HCT116 (cell line): ENCODE results near the gene FOXJ1. TPM values are rescaled to one million over a fixed set of nuclear protein-coding genes. Genes with fewer than 3 reads are reported as not detected.

Experiments used
- ATAC-seq: fragments of 200-7000 bp; cut with Tn5 transposase; 2 replicates; pipeline ENCODE4 v1.9.1; 2020; ENCODE audit warnings: mild to moderate bottlenecking, moderate library complexity
- BruUV-seq: library from RNA; stranded (reverse); fragments of 400-500 nt; replicated peaks from 2 replicates; lab custom pipeline; 2021; lab: Mats Ljungman, UMichigan
- CTCF ChIA-PET: fragments of 300-600 bp; sonication (Branson Sonifier 250); formaldehyde crosslinking; loops from one replicate; lab custom pipeline; 2021; ENCODE audit warnings: antibody characterized with exemption; lab: Charles Lee
- POLR2A ChIA-PET: fragments of 300-600, 350-600 bp; sonication (Branson Sonifier 250); formaldehyde crosslinking; loops from one replicate; lab custom pipeline; 2021; ENCODE audit warnings: antibody characterized with exemption; lab: Charles Lee
- RAD21 ChIA-PET, 2 experiments: fragments of 300-600 bp; sonication (Branson Sonifier 250); formaldehyde crosslinking; loops; one replicate each; lab custom pipeline; 2023; ENCODE audit warnings: low total read pairs in 2 of 2; ENCODE audit not compliant: uncharacterized antibody in 2 of 2, unreplicated experiment in 2 of 2, low non-redundant PET in 1 of 2; lab: Charles Lee
- DNase-seq: peaks from one replicate; pipeline ENCODE4 v3.0.0-alpha.2; 2010; ENCODE audit warnings: low read depth, low spot score
- H2AFZ ChIP-seq: fragments of 200-600 bp; shearing (Covaris generic), sonication (generic); 2 replicates; pipeline ENCODE4 v1.6.1; 2017; ENCODE audit warnings: low read depth, mixed run types, mixed read lengths, antibody characterized with exemption, low read length; ENCODE audit not compliant: poor library complexity, severe bottlenecking
- H3K27ac ChIP-seq: 2 replicates; pipeline ENCODE4 v1.5.1; 2012; ENCODE audit warnings: low read depth, low read length
- H3K27me3 ChIP-seq: fragments of 200-600 bp; sonication (generic); 2 replicates; pipeline ENCODE4 v1.6.1; 2016; ENCODE audit warnings: mixed run types, low read length, mixed read lengths; ENCODE audit not compliant: insufficient read depth
- H3K36me3 ChIP-seq, 2 experiments: fragments of 200-500 bp in 1 of 2; fragments of 200-600 bp in 1 of 2; sonication (Bioruptor generic) in 1 of 2; sonication (generic) in 1 of 2; 2 replicates each; pipeline versions ENCODE4 v1.5.1 to v1.6.1; 2014 to 2016; ENCODE audit warnings: low read length in 2 of 2, inconsistent platforms in 1 of 2, mixed read lengths in 1 of 2, mixed run types in 1 of 2; ENCODE audit not compliant: insufficient read depth in 2 of 2, control insufficient read depth in 1 of 2
- H3K4me1 ChIP-seq, 2 experiments: fragments of 200-600 bp in 1 of 2; sonication (generic) in 1 of 2; 2 replicates each; pipeline versions ENCODE4 v1.5.1 to v1.6.1; 2012 to 2017; ENCODE audit warnings: low read length in 2 of 2, inconsistent platforms in 1 of 2, mild to moderate bottlenecking in 1 of 2, mixed read lengths in 1 of 2, mixed run types in 1 of 2, moderate library complexity in 1 of 2; ENCODE audit not compliant: insufficient read depth in 2 of 2, control insufficient read depth in 1 of 2
- H3K4me2 ChIP-seq: fragments of 200-600 bp; sonication (generic); 2 replicates; pipeline ENCODE4 v1.6.1; 2017; ENCODE audit warnings: mixed run types, low read length, mixed read lengths
- H3K4me3 ChIP-seq, 2 experiments: fragments of 200-600 bp in 1 of 2; sonication (generic) in 1 of 2; replicated peaks in 1 of 2; 2 replicates each; pipeline ENCODE4 v1.5.1; 2011 to 2016; ENCODE audit warnings: low read length in 2 of 2, control low read depth in 1 of 2, low read depth in 1 of 2, mild to moderate bottlenecking in 1 of 2, mixed read lengths in 1 of 2, mixed run types in 1 of 2
- H3K79me2 ChIP-seq: fragments of 200-600 bp; sonication (generic); 2 replicates; pipeline ENCODE4 v1.6.1; 2017; ENCODE audit warnings: mild to moderate bottlenecking, mixed run types, low read length, moderate library complexity, mixed read lengths; ENCODE audit not compliant: insufficient read depth
- H3K9ac ChIP-seq: fragments of 200-600 bp; sonication (generic); 2 replicates; pipeline ENCODE4 v1.6.1; 2016; ENCODE audit warnings: low read length, mixed read lengths
- H3K9me2 ChIP-seq: fragments of 200-600 bp; sonication (generic), shearing (Covaris generic); 2 replicates; pipeline ENCODE4 v1.6.1; 2017; ENCODE audit warnings: mixed run types, mild to moderate bottlenecking, moderate library complexity; ENCODE audit not compliant: insufficient read depth
- H3K9me3 ChIP-seq, 2 experiments: fragments of 200-500 bp in 1 of 2; fragments of 200-600 bp in 1 of 2; sonication (Bioruptor generic) in 1 of 2; sonication (generic) in 1 of 2; 2 replicates each; pipeline ENCODE4 v1.6.1; 2014 to 2017; ENCODE audit warnings: low read length in 2 of 2, mixed read lengths in 2 of 2, inconsistent platforms in 1 of 2, low read depth in 1 of 2, mild to moderate bottlenecking in 1 of 2, mixed run types in 1 of 2, moderate library complexity in 1 of 2; ENCODE audit not compliant: control insufficient read depth in 1 of 2, insufficient read depth in 1 of 2
- H4K20me1 ChIP-seq: fragments of 200-600 bp; sonication (generic), shearing (Covaris generic); 2 replicates; pipeline ENCODE4 v1.6.1; 2017; ENCODE audit warnings: mixed run types, mild to moderate bottlenecking, moderate library complexity; ENCODE audit not compliant: insufficient read depth
- EGR1 ChIP-seq: IDR thresholded peaks from 2 replicates; pipeline ENCODE4 v1.6.1; 2012; ENCODE audit warnings: low read depth
- ELF1 ChIP-seq: IDR thresholded peaks from 2 replicates; pipeline ENCODE4 v1.6.1; 2012; ENCODE audit warnings: low read depth, borderline replicate concordance
- EZH2phosphoT487 ChIP-seq: fragments of 200-600 bp; IDR thresholded peaks from 2 replicates; pipeline ENCODE4 v1.6.1; 2018; ENCODE audit warnings: antibody characterized with exemption, borderline replicate concordance
- JUND ChIP-seq: IDR thresholded peaks from 2 replicates; pipeline ENCODE4 v1.6.1; 2012
- POLR2A ChIP-seq: IDR thresholded peaks from 2 replicates; pipeline ENCODE4 v1.7.0; 2011; ENCODE audit warnings: borderline replicate concordance; ENCODE audit not compliant: insufficient read depth, insufficient read length; ENCODE audit errors: extremely low read depth
- POLR2AphosphoS5 ChIP-seq: IDR thresholded peaks from 2 replicates; pipeline ENCODE4 v1.6.1; 2011; ENCODE audit warnings: mild to moderate bottlenecking, low read depth, low read length, moderate library complexity
- RAD21 ChIP-seq: IDR thresholded peaks from 2 replicates; pipeline ENCODE4 v1.6.1; 2012; ENCODE audit warnings: low read depth, mild to moderate bottlenecking
- SP1 ChIP-seq: IDR thresholded peaks from 2 replicates; pipeline ENCODE4 v1.6.1; 2012; ENCODE audit warnings: low read depth
- TCF7L2 ChIP-seq: IDR thresholded peaks from 2 replicates; pipeline ENCODE4 v1.7.0; 2011; ENCODE audit warnings: borderline replicate concordance, inconsistent platforms; ENCODE audit not compliant: insufficient read depth, insufficient read length; ENCODE audit errors: extremely low read depth
- YY1 ChIP-seq: IDR thresholded peaks from 2 replicates; pipeline ENCODE4 v1.6.1; 2011; ENCODE audit warnings: low read length, low read depth, moderate library complexity, mild to moderate bottlenecking; ENCODE audit not compliant: insufficient replicate concordance; ENCODE audit errors: extremely low read depth
- ZFX ChIP-seq: fragments of 450-650 bp; IDR thresholded peaks from 2 replicates; pipeline ENCODE4 v1.6.1; 2017
- ZNF274 ChIP-seq: fragments of 200-500 bp; sonication (Bioruptor generic); IDR thresholded peaks from 2 replicates; pipeline ENCODE4 v1.6.1; 2014; ENCODE audit warnings: mild to moderate bottlenecking, low read depth, low read length, inconsistent platforms
- intact Hi-C: fragments of 100-400 bp; cut with micrococcal nuclease; formaldehyde crosslinking; loops from 2 replicates; pipeline ENCODE4 v1.10.0; 2022
- total RNA-seq: library from RNA; stranded (reverse); gene quantifications from one replicate; pipeline ENCODE4 v1.2.1, GENCODE V29; 2021; ENCODE audit not compliant: unreplicated experiment
- TF ChIP-seq, protein P1 (sequence below): IDR thresholded peaks from 2 replicates; pipeline ENCODE4 v1.6.1; 2012
- TF ChIP-seq, protein P2 (sequence below), 3 experiments: fragments of 200-600 bp in 1 of 3; sonication (generic) in 1 of 3; IDR thresholded peaks in 2 of 3; conservative IDR thresholded peaks in 1 of 3; 2 replicates each; pipeline ENCODE4 v1.5.1; 2012 to 2017; ENCODE audit warnings: low read depth in 2 of 3, low read length in 2 of 3, antibody characterized with exemption in 1 of 3, borderline replicate concordance in 1 of 3, control low read depth in 1 of 3, mild to moderate bottlenecking in 1 of 3, mixed read lengths in 1 of 3, mixed run types in 1 of 3, moderate library complexity in 1 of 3; ENCODE audit not compliant: insufficient read depth in 1 of 3
- TF ChIP-seq, protein P3 (sequence below): IDR thresholded peaks from 2 replicates; pipeline ENCODE4 v1.6.1; 2011; ENCODE audit warnings: mild to moderate bottlenecking, low read length, moderate library complexity; ENCODE audit not compliant: insufficient replicate concordance; ENCODE audit errors: extremely low read depth
- TF ChIP-seq, protein P4 (sequence below): IDR thresholded peaks from 2 replicates; pipeline ENCODE4 v1.6.1; 2012; ENCODE audit warnings: low read depth
- TF ChIP-seq, protein P5 (sequence below): IDR thresholded peaks from 2 replicates; pipeline ENCODE4 v1.6.1; 2012

Gene FOXJ1
- total RNA-seq, 1 experiment from 2014 or later, result 0.61 TPM

DNA sequence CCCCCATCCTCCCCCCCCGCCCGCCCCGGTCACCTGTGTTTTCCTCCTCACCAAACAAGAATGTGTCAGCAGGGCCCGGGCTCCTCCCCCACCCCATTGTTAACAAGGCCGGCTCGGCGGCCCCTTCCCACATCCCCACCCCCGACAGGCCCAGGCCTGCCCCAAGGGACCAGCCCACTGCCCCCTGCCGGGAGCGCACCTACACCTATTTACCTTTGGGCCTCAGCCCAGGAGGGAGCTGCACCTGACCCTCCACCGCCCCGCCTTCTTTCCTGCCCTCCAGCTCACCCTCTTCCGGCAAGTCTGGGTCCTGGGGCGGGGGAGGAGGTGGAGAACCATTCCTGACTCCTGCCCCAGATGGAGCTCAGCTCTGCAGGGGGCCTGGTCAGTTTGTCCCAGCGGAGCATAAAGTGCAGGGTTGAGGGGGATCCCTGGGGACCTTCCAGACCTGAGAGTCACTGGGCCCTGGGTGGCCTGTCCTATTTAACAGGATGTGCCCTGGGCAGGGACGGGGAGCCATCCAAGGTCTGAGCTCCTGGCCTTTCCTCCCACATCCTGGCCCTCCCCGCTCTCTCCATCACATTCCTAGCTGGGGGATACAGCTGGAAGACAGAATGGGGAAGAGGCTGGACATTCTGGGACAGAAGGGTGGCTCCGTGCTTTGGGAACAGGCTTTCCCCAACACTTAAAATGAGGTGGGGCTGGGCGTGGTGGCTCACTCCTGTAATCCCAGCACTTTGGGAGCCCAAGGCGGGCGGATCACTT is 8.3 kb downstream of the FOXJ1 start:
- no peaks in the 10 kb centered on the region for H3K9me2 ChIP-seq
- CTCF ChIA-PET, result interaction anchor here (0.6 to 1.5 kb wide), 10 partner anchors 9 to 147 kb away, joined by 3 to 11 read pairs (median 6); no protein-coding TSS in a partner anchor
- TSS peak; percentile 43 for BruUV-seq
- intact Hi-C loops, result no loop called here
- H3K79me2 ChIP-seq, result no peaks in the 10 kb centered on the region
- H2AFZ ChIP-seq, result peak overlapping the region; percentile 96
- peaks cover 24 to 26% of the 10 kb centered on the region in 2 experiments for H3K4me1 ChIP-seq
- no peaks in the 10 kb centered on the region for H3K36me3 ChIP-seq
- H3K27me3 ChIP-seq, result no peaks in the 10 kb centered on the region
- peak overlapping the region; percentile 31 to 54 for H3K4me3 ChIP-seq
- H3K4me2 ChIP-seq, result peak overlapping the region; percentile 93
- H3K27ac ChIP-seq, result peak overlapping the region; percentile 59
- H4K20me1 ChIP-seq, result no peaks in the 10 kb centered on the region
- peak; percentile 40 for DNase-seq
- RAD21 ChIA-PET, result interaction anchor here (0.7 to 1.3 kb wide), 4 partner anchors 11 to 359 kb away, joined by 3 to 10 read pairs (median 7); no protein-coding TSS in a partner anchor
- no peaks in the 10 kb centered on the region for H3K9me3 ChIP-seq
- POLR2A ChIA-PET, result interaction anchor here (0.7 to 2.9 kb wide), 8 partner anchors 8 to 192 kb away, joined by 3 to 18 read pairs (median 4); partner anchors contain the start of genes FBF1 and FOXJ1
- H3K9ac ChIP-seq, result peak overlapping the region; percentile 38
- peak; percentile 89 for ATAC-seq
- TF ChIP-seq YY1 (no peak), EGR1 (no peak; the same call in 1 of the 2 replicates), ELF1 (no peak), POLR2AphosphoS5 (peak; percentile 56), TCF7L2 (peak; percentile 15), JUND (no peak), SP1 (no peak), RAD21 (no peak), ZFX (0 out of 2 replicates have a peak, but pooled peaks have one; percentile 13), EZH2phosphoT487 (no peak), POLR2A (no peak), ZNF274 (no peak)
- TF ChIP-seq, protein P1, sequence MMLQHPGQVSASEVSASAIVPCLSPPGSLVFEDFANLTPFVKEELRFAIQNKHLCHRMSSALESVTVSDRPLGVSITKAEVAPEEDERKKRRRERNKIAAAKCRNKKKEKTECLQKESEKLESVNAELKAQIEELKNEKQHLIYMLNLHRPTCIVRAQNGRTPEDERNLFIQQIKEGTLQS, result no peak
- TF ChIP-seq, protein P2, sequence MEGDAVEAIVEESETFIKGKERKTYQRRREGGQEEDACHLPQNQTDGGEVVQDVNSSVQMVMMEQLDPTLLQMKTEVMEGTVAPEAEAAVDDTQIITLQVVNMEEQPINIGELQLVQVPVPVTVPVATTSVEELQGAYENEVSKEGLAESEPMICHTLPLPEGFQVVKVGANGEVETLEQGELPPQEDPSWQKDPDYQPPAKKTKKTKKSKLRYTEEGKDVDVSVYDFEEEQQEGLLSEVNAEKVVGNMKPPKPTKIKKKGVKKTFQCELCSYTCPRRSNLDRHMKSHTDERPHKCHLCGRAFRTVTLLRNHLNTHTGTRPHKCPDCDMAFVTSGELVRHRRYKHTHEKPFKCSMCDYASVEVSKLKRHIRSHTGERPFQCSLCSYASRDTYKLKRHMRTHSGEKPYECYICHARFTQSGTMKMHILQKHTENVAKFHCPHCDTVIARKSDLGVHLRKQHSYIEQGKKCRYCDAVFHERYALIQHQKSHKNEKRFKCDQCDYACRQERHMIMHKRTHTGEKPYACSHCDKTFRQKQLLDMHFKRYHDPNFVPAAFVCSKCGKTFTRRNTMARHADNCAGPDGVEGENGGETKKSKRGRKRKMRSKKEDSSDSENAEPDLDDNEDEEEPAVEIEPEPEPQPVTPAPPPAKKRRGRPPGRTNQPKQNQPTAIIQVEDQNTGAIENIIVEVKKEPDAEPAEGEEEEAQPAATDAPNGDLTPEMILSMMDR (IDR thresholded peaks at IDR 0.05 in 2 of 3, conservative IDR thresholded peaks at IDR 0.05 in 1 of 3; ENCODE audit: borderline replicate concordance in 1 of 3, insufficient read depth in 1 of 3, low read depth in 2 of 3, low read length in 2 of 3), result peak in 2 of 3 experiments; percentile 21 to 35; a peak in 2 of 6 replicates
- TF ChIP-seq, protein P3, sequence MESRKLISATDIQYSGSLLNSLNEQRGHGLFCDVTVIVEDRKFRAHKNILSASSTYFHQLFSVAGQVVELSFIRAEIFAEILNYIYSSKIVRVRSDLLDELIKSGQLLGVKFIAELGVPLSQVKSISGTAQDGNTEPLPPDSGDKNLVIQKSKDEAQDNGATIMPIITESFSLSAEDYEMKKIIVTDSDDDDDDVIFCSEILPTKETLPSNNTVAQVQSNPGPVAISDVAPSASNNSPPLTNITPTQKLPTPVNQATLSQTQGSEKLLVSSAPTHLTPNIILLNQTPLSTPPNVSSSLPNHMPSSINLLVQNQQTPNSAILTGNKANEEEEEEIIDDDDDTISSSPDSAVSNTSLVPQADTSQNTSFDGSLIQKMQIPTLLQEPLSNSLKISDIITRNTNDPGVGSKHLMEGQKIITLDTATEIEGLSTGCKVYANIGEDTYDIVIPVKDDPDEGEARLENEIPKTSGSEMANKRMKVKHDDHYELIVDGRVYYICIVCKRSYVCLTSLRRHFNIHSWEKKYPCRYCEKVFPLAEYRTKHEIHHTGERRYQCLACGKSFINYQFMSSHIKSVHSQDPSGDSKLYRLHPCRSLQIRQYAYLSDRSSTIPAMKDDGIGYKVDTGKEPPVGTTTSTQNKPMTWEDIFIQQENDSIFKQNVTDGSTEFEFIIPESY, result no peak
- TF ChIP-seq, protein P4, sequence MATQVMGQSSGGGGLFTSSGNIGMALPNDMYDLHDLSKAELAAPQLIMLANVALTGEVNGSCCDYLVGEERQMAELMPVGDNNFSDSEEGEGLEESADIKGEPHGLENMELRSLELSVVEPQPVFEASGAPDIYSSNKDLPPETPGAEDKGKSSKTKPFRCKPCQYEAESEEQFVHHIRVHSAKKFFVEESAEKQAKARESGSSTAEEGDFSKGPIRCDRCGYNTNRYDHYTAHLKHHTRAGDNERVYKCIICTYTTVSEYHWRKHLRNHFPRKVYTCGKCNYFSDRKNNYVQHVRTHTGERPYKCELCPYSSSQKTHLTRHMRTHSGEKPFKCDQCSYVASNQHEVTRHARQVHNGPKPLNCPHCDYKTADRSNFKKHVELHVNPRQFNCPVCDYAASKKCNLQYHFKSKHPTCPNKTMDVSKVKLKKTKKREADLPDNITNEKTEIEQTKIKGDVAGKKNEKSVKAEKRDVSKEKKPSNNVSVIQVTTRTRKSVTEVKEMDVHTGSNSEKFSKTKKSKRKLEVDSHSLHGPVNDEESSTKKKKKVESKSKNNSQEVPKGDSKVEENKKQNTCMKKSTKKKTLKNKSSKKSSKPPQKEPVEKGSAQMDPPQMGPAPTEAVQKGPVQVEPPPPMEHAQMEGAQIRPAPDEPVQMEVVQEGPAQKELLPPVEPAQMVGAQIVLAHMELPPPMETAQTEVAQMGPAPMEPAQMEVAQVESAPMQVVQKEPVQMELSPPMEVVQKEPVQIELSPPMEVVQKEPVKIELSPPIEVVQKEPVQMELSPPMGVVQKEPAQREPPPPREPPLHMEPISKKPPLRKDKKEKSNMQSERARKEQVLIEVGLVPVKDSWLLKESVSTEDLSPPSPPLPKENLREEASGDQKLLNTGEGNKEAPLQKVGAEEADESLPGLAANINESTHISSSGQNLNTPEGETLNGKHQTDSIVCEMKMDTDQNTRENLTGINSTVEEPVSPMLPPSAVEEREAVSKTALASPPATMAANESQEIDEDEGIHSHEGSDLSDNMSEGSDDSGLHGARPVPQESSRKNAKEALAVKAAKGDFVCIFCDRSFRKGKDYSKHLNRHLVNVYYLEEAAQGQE, result no peak
- TF ChIP-seq, protein P5, sequence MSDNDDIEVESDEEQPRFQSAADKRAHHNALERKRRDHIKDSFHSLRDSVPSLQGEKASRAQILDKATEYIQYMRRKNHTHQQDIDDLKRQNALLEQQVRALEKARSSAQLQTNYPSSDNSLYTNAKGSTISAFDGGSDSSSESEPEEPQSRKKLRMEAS, result no peak
